Spleen (tissue), 11 donors: Measurements from ENCODE around the gene CDK18. TPM values are rescaled to one million over a fixed set of nuclear protein-coding genes. Genes with fewer than 3 reads are reported as not detected.
A peak's percentile ranks its signal among the peaks of the same experiment; 100 is the strongest.
"Not testable (repeated sequence)": the region's sequence is repeated elsewhere in the genome, so short reads cannot be mapped to it uniquely, and the experiment has no call there.

Experiments used
- DNase-seq: peaks from one replicate; pipeline ENCODE4 v3.0.0-alpha.2; 2020
- H3K27ac ChIP-seq, 8 donors: fragments of 200-600 bp; sonication (generic) in 7 of 8; 1 replicate in 4 of 8; 2 replicates in 4 of 8; pipeline versions ENCODE4 v1.5.0 to v1.8.0; 2016 to 2021; ENCODE audit warnings: inconsistent platforms in 4 of 8, mild to moderate bottlenecking in 4 of 8, moderate library complexity in 1 of 8
- H3K27me3 ChIP-seq, 7 donors: fragments of 200-600 bp; sonication (generic) in 6 of 7; replicated peaks in 1 of 7; 1 replicate in 4 of 7; 2 replicates in 3 of 7; pipeline versions ENCODE4 v1.5.0 to v1.8.0; 2016 to 2021; ENCODE audit warnings: inconsistent platforms in 3 of 7, mild to moderate bottlenecking in 1 of 7
- H3K36me3 ChIP-seq, 6 donors: fragments of 200-600 bp; sonication (generic) in 5 of 6; 1 replicate in 4 of 6; 2 replicates in 2 of 6; pipeline versions ENCODE4 v1.5.0 to v1.8.0; 2016 to 2021; ENCODE audit warnings: inconsistent platforms in 2 of 6
- H3K4me1 ChIP-seq, 6 donors: fragments of 200-600 bp; sonication (generic) in 5 of 6; 1 replicate in 3 of 6; 2 replicates in 3 of 6; pipeline versions ENCODE4 v1.5.0 to v1.8.0; 2016 to 2021; ENCODE audit warnings: inconsistent platforms in 3 of 6
- H3K4me3 ChIP-seq, 8 donors: fragments of 200-600 bp; sonication (generic) in 7 of 8; 1 replicate in 4 of 8; 2 replicates in 4 of 8; pipeline versions ENCODE4 v1.5.0 to v1.8.0; 2016 to 2021; ENCODE audit warnings: inconsistent platforms in 4 of 8, mild to moderate bottlenecking in 4 of 8, moderate library complexity in 2 of 8
- H3K9me3 ChIP-seq, 8 donors: fragments of 200-600 bp; sonication (generic) in 7 of 8; 1 replicate in 4 of 8; 2 replicates in 4 of 8; pipeline versions ENCODE4 v1.5.0 to v1.8.0; 2016 to 2021; ENCODE audit warnings: inconsistent platforms in 4 of 8
- POLR2A ChIP-seq, 3 donors: fragments of 450-650 bp; IDR thresholded peaks; one replicate each; pipeline ENCODE4 v1.5.1; 2017; ENCODE audit warnings: antibody characterized with exemption in 3 of 3, mild to moderate bottlenecking in 1 of 3
- POLR2AphosphoS5 ChIP-seq, 3 donors: sonication (generic); formaldehyde crosslinking; IDR thresholded peaks; one replicate each; pipeline ENCODE4 v1.5.1; 2017; ENCODE audit warnings: antibody characterized with exemption in 3 of 3
- WGBS, 5 donors: extraction: QIAGEN DNeasy Blood & Tissue Kit in 3 of 5; methylation state at CpG; one replicate each; pipeline versions ENCODE4 v1.1.5 to v1.1.7; 2013 to 2018; 5-methylcytosine and 5-hydroxymethylcytosine counted together
- intact Hi-C: fragments of 100-400 bp; cut with DNase I; formaldehyde crosslinking; loops from one replicate; pipeline ENCODE4 v1.15.0; 2023; ENCODE audit warnings: low total_unique reads
- polyA plus RNA-seq, 3 donors: library from polyadenylated mRNA; stranded (reverse); fragments of 200-250 nt; gene quantifications; one replicate each; pipeline ENCODE4 v1.2.1, GENCODE V29; 2013
- total RNA-seq, 7 donors: library from RNA; depleted of rRNA in 3 of 7; stranded (reverse); fragments of >200 nt in 3 of 7; fragmentation: NEBNext Ultra II Directional in 4 of 7; extraction: Animal tissue kit (Norgen Biotek cat#: 25700) in 4 of 7; gene quantifications; one replicate each; pipeline versions ENCODE4 v1.1.0 to v1.2.1, GENCODE V29; 2016 to 2021
- TF ChIP-seq, protein P1 (sequence below), 11 experiments: fragments of 200-600 bp in 7 of 11; fragments of 450-650 bp in 4 of 11; sonication (generic) in 4 of 11; IDR thresholded peaks in 8 of 11; conservative IDR thresholded peaks in 3 of 11; 1 replicate in 7 of 11; 2 replicates in 4 of 11; pipeline versions ENCODE4 v1.4.0 to v1.8.0; 2016 to 2021; ENCODE audit warnings: antibody characterized with exemption in 11 of 11, inconsistent platforms in 4 of 11, mild to moderate bottlenecking in 1 of 11
- donor health status: healthy with polysubstance abuse.
- donor health status: DM: no; HTN: no; CAD: no; lungs with moderate emphysema.
- donor health status: DM: no; HTN: no; CAD: no.
- donor health status: Bipolar disorder and iron deficiency.
- donor health status: healthy.
- donor health status: DM: no; HTN: no; CAD: no.
- donor health status: DM: yes; HTN: yes; CAD: no.

CDK18 gene
- total and polyA plus RNA-seq, 10 donors, result 3.5 to 25.3 (median 17.8) TPM

- Histone ChIP-seq H3K4me1 (peaks cover 6 to 43% (median 32%) of the 10 kb centered on the region in 6 donors), H3K9me3 (peaks cover 0 to 3% (median 0%) of the 10 kb centered on the region in 8 donors), H3K27me3 (peaks cover 0 to 63% (median 17%) of the 10 kb centered on the region in 7 donors), H3K4me3 (peak overlapping the region in 1 of 8 donors; percentile 32), H3K27ac (peak overlapping the region in 4 of 8 donors; percentile 22 to 77 (median 38)), H3K36me3 (no peaks in the 10 kb centered on the region)
- TF ChIP-seq POLR2AphosphoS5 (IDR thresholded peaks at IDR 0.05) (no peak), POLR2A (IDR thresholded peaks at IDR 0.05) (no peak)
- TF ChIP-seq, protein P1, sequence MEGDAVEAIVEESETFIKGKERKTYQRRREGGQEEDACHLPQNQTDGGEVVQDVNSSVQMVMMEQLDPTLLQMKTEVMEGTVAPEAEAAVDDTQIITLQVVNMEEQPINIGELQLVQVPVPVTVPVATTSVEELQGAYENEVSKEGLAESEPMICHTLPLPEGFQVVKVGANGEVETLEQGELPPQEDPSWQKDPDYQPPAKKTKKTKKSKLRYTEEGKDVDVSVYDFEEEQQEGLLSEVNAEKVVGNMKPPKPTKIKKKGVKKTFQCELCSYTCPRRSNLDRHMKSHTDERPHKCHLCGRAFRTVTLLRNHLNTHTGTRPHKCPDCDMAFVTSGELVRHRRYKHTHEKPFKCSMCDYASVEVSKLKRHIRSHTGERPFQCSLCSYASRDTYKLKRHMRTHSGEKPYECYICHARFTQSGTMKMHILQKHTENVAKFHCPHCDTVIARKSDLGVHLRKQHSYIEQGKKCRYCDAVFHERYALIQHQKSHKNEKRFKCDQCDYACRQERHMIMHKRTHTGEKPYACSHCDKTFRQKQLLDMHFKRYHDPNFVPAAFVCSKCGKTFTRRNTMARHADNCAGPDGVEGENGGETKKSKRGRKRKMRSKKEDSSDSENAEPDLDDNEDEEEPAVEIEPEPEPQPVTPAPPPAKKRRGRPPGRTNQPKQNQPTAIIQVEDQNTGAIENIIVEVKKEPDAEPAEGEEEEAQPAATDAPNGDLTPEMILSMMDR (IDR thresholded peaks at IDR 0.05 in 8 of 11, conservative IDR thresholded peaks at IDR 0.05 in 3 of 11), result no peak
- intact Hi-C loops, result no loop called here
- WGBS, 5 donors, result 25 to 39% (median 35%) methylated on average over 9 to 11 of the region's 11 CpGs
- no peak for DNase-seq
Measured at GRCh38 chr1:205481218-205481617, 23.3 kb upstream of the CDK18 start.

GRCh38 chr1:205481629-205482151 is 22.8 kb upstream of the CDK18 start:
- no peak for DNase-seq
- intact Hi-C loops, result no loop called here
- Histone ChIP-seq H3K36me3 (no peaks in the 10 kb centered on the region), H3K4me3 (peak overlapping the region in 1 of 8 donors; percentile 32), H3K9me3 (no peaks in the 10 kb centered on the region), H3K27ac (peak overlapping the region in 4 of 8 donors; percentile 22 to 77 (median 38)), H3K27me3 (peaks cover 0 to 66% (median 17%) of the 10 kb centered on the region in 7 donors), H3K4me1 (peaks cover 6 to 43% (median 32%) of the 10 kb centered on the region in 6 donors)
- TF ChIP-seq POLR2A (IDR thresholded peaks at IDR 0.05) (no peak), POLR2AphosphoS5 (IDR thresholded peaks at IDR 0.05) (no peak)
- TF ChIP-seq, protein P1 (IDR thresholded peaks at IDR 0.05 in 8 of 11, conservative IDR thresholded peaks at IDR 0.05 in 3 of 11), result no peak
- 42 to 49% (median 46%) methylated on average over 9 to 15 of the region's 15 CpGs for WGBS, 5 donors

GRCh38 chr1:205482587-205482986 is 21.9 kb upstream of the CDK18 start:
- WGBS, 5 donors, result 86 to 96% (median 87%) methylated on average over 11 of the region's 11 CpGs
- intact Hi-C loops, result not testable (repeated sequence)

GRCh38 chr1:205483372-205483771 is 21.1 kb upstream of the CDK18 start:
- no peak for TF ChIP-seq POLR2A (IDR thresholded peaks at IDR 0.05)
- TF ChIP-seq, protein P1 (IDR thresholded peaks at IDR 0.05 in 8 of 11, conservative IDR thresholded peaks at IDR 0.05 in 3 of 11), result no peak
- no peak for TF ChIP-seq POLR2AphosphoS5 (IDR thresholded peaks at IDR 0.05)
- Histone ChIP-seq H3K36me3 (no peaks in the 10 kb centered on the region), H3K27ac (no peak overlapping the region), H3K4me1 (peaks cover 6 to 43% (median 32%) of the 10 kb centered on the region in 6 donors), H3K4me3 (no peak overlapping the region), H3K27me3 (peaks cover 0 to 73% (median 17%) of the 10 kb centered on the region in 7 donors), H3K9me3 (no peaks in the 10 kb centered on the region)
- 40 to 58% (median 46%) methylated on average over 2 of the region's 2 CpGs for WGBS, 5 donors
- no peak for DNase-seq
- intact Hi-C loops, result no loop called here

More at GRCh38 chr1:205482587-205482986, 21.9 kb upstream of the CDK18 start:
- Histone ChIP-seq H3K4me1 (peaks cover 6 to 43% (median 32%) of the 10 kb centered on the region in 6 donors), H3K27me3 (peaks cover 0 to 68% (median 17%) of the 10 kb centered on the region in 7 donors)
- not testable (repeated sequence) for H3K9me3 ChIP-seq, H3K36me3 ChIP-seq, DNase-seq, H3K27ac ChIP-seq, H3K4me3 ChIP-seq
